Epidermal melanocyte (primary cell): Measurements from ENCODE around the gene VRK1.

Experiments
- DNase-seq: peaks from one replicate; pipeline ENCODE4 v3.0.0; 2011; ENCODE audit warnings: low spot score; ENCODE audit not compliant: insufficient read length

Gene VRK1

DNA sequence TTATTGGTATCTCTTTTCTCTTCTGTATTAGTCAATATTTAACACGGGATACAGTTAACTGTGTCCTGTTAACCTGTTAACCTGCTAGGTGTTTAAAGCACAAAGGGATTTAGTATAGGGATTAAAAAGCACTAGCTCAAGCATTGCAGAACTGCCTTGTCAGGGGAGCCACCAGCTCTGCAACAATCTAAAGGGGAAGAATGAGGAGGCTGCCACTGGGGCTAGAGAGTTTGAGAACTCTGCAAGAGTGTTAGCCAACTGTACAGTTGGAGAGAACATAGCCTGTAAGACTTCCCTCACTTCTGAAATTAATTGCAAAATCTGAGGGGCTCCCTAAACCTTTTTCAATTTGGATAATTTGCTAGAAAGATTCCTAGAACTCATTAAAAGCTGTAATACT, 6.5 kb upstream of the VRK1 start:
- DNase-seq, result no peak

DNA sequence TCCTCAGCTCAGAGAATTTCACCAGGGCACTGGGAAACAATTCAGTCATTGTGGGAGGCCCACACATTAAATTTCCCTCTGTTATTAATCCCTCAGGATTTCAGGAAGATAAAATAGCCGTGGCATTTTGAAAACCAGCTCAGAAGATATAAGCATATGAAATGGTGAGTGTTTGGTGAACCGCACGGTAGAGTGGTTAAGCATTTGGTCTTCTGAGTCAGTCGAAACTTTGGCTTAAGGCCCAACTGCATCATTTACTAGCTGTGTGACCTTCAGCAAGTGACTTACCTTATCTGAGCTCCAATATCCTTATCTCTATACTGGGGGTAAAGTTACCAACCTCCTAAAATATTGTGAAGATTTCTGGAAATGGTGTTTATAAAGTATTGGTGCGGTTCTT, 5.2 kb upstream of the VRK1 start:
- DNase-seq, result no peak

DNA sequence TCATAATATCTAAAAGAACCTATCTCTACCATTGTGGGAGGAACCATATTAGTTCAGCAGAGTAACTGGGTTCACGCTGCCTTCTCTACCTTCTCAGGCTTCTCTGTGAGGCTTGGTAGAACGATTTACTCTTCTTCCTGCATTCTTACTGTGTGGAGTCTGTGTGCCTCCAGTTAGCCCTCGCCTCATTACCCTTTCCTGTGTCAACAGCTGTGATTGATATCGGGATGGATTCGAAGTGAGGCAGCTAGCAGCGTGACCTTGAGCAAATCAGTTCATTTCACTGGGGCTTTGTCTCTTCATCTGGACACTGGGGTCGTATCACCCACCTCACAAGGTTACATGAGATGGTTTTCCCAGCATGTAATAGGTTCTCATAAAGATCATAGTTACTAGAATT, 4.6 kb upstream of the VRK1 start:
- no peak for DNase-seq

DNA sequence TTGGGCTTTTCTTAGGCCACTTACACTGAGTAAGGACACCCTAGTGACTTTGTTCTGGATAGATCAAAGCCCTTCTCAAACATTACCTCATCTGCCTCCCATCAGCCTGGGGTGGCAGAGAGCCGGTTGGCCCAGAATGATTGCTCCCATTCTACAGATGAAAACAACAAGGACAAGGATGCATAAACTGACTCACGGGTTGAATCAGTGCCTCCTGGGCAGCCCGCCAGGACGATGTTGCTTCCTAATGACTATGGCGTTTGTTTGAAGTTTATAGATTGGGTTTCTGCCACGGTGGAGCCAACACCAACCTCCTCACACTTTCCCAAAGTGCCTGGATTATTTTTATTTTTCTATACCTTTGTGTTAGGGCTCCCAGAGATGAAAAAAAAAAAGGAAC, 3.6 kb upstream of the VRK1 start:
- no peak for DNase-seq

GRCh38 chr14:96795109-96795828, 1.9 kb upstream of the VRK1 start:
- DNase-seq, result no peak

- no peak for DNase-seq
Observed at GRCh38 chr14:96797582-96798349, 584 bp downstream of the VRK1 start.

- no peak for DNase-seq
Observed at GRCh38 chr14:96798956-96799355, 1.8 kb downstream of the VRK1 start.

GRCh38 chr14:96799489-96800054, 2.4 kb downstream of the VRK1 start:
- DNase-seq, result no peak

DNA sequence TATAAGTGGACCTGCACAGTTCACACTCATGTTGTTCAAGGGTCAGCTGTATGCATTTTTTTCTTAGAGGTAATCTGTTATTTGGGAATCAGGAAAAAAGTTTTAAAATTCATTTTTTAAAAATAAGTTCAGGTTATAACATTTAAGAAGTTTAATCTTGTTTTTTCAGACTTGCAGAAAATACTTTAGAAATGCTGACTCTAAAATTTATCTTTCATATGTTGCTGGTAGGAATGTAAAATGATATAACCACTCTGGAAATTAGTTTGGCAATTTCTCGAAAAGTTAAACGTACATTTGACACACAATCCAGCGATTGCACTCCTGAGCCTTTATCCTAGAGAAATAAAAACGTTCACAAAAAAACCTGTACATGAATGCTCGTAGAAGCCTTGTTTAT, 4.7 kb downstream of the VRK1 start:
- no peak for DNase-seq

DNA sequence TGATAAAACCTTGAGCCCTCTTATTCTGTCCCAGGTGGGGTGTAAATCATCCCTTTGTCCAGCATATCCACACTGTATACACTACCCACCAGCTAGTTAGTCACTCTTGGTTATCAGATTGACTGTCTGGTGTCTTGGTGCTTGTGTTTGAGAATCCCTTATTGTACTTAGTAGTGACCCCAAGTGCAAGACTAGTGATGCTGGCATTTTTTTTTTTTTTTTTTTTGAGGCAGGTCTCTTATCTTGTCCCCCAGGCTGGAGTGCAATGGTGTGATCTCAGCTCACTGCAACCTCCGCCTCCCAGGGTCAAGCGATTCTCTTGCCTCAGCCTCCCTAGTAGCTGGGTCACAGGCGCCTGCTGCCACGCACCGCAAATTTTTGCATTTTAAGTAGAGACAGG, 5.8 kb downstream of the VRK1 start:
- no peak for DNase-seq

GRCh38 chr14:96803958-96804357, 6.8 kb downstream of the VRK1 start:
- DNase-seq, result no peak

- no peak for DNase-seq
Observed at GRCh38 chr14:96804895-96805294, 7.7 kb downstream of the VRK1 start.

GRCh38 chr14:96805956-96806355, 8.8 kb downstream of the VRK1 start:
- DNase-seq, result no peak

- DNase-seq, result no peak
Observed at GRCh38 chr14:96806836-96807235, 9.7 kb downstream of the VRK1 start.

DNA sequence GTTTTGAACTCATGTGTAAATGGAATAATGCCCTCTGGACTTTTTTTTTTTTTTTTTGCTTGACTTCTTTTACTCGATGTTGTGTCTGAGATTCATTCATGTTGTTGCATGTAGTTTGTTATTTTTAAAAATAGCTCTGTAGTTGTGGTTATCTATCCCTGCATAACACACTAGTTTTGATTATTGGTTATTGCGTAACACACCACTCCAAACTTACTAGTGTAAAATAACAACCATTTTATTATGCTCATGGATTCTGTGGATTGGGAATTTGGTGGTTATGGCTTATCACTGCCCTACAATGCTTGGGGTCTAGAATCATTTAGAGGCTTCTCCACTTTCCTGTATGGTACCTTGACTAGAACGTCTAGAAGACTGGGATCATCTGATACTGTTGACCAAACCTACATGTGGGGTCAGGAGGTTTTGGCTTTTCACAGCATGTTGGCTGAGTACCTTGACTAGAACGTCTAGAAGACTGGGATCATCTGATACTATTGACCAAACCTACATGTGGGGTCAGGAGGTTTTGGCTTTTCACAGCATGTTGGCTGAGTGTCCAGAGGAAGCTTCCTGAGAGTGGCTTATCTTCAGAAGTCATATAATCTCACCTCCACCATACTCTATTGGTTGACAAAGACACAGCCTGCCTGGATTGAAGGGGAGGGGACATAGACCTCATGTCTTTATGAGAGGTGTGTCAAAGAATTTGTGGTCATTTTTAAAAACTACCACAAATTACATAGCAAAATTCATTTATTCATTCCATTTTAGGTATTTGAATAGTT, 11.6 kb downstream of the VRK1 start:
- DNase-seq, result no peak

GRCh38 chr14:96811265-96811664, 14.1 kb downstream of the VRK1 start:
- DNase-seq, result no peak

GRCh38 chr14:96811985-96812667, 14.9 kb downstream of the VRK1 start:
- no peak for DNase-seq

- DNase-seq, result no peak
Observed at GRCh38 chr14:96816281-96816680, 19.1 kb downstream of the VRK1 start.

- DNase-seq, result no peak
Observed at GRCh38 chr14:96817750-96818666, 20.8 kb downstream of the VRK1 start.

- no peak for DNase-seq
Observed at GRCh38 chr14:96821501-96821900, 24.3 kb downstream of the VRK1 start.
